OCI-LY3 (cell line): ENCODE results near the gene BPIFB2.

Experiments
- H2AFZ ChIP-seq: fragments of 200-600, 300-600 bp; shearing (Covaris generic); 2 replicates; pipeline ENCODE4 v1.6.0; 2014; ENCODE audit warnings: antibody characterized with exemption, low read depth, low read length
- H3K27ac ChIP-seq: fragments of 200-600, 300-600 bp; sonication (generic); 2 replicates; pipeline ENCODE4 v1.5.1; 2014; ENCODE audit warnings: mild to moderate bottlenecking, low read length, moderate library complexity, mixed read lengths
- H3K27me3 ChIP-seq: fragments of 200-600, 300-600 bp; sonication (generic); 2 replicates; pipeline ENCODE4 v1.6.1; 2014; ENCODE audit warnings: low read depth, low read length, mixed read lengths
- H3K36me3 ChIP-seq: fragments of 200-600, 300-600 bp; sonication (generic); replicated peaks from 2 replicates; pipeline ENCODE3; 2014; ENCODE audit warnings: low read depth, low read length, mixed read lengths
- H3K4me1 ChIP-seq: fragments of 300-600, 200-600 bp; sonication (generic); 2 replicates; pipeline ENCODE4 v1.6.1; 2014; ENCODE audit warnings: low read length, mixed read lengths
- H3K4me2 ChIP-seq: fragments of 200-600, 300-600 bp; sonication (generic); 2 replicates; pipeline ENCODE4 v1.6.1; 2014; ENCODE audit warnings: low read length, mixed read lengths
- H3K4me3 ChIP-seq: fragments of 300-600, 200-600 bp; sonication (generic); 2 replicates; pipeline ENCODE4 v1.5.1; 2014; ENCODE audit warnings: antibody characterized with exemption, mild to moderate bottlenecking, low read length, moderate library complexity
- H3K79me2 ChIP-seq: fragments of 300-600, 200-600 bp; shearing (Covaris generic); 2 replicates; pipeline ENCODE4 v1.6.1; 2014; ENCODE audit warnings: mild to moderate bottlenecking, low read length, mixed read lengths
- H3K9ac ChIP-seq: fragments of 300-600, 200-600 bp; shearing (Covaris generic); 2 replicates; pipeline ENCODE4 v1.6.0; 2014; ENCODE audit warnings: mild to moderate bottlenecking, low read length, moderate library complexity
- H3K9me3 ChIP-seq: fragments of 200-600, 300-600 bp; shearing (Covaris generic); 2 replicates; pipeline ENCODE4 v1.6.1; 2014; ENCODE audit warnings: low read length, mixed read lengths; ENCODE audit not compliant: insufficient read depth
- H4K20me1 ChIP-seq: fragments of 200-600, 300-600 bp; sonication (generic); 2 replicates; pipeline ENCODE4 v1.6.1; 2016; ENCODE audit warnings: low read length, mixed read lengths; ENCODE audit not compliant: insufficient read depth
- EZH2phosphoT487 ChIP-seq: fragments of 200-600 bp; shearing (Covaris generic); IDR thresholded peaks from 2 replicates; pipeline ENCODE4 v1.6.1; 2018; ENCODE audit warnings: antibody characterized with exemption, mixed run types, low read depth
- TF ChIP-seq, protein P1 (sequence below): fragments of 200-600, 300-600 bp; sonication (generic); IDR thresholded peaks from 2 replicates; pipeline ENCODE4 v1.5.1; 2014; ENCODE audit warnings: antibody characterized with exemption, low read length, low read depth

BPIFB2 gene

GRCh38 chr20:33054791-33055190 lies 47.3 kb downstream of the BPIFB2 start:
- no peaks in the 10 kb centered on the region for H3K36me3 ChIP-seq
- H3K27ac ChIP-seq: no peak overlapping the region
- H4K20me1 ChIP-seq: no peaks in the 10 kb centered on the region
- H3K4me2 ChIP-seq: no peak overlapping the region
- no peak overlapping the region for H2AFZ ChIP-seq
- TF ChIP-seq EZH2phosphoT487: no peak
- TF ChIP-seq, protein P1, sequence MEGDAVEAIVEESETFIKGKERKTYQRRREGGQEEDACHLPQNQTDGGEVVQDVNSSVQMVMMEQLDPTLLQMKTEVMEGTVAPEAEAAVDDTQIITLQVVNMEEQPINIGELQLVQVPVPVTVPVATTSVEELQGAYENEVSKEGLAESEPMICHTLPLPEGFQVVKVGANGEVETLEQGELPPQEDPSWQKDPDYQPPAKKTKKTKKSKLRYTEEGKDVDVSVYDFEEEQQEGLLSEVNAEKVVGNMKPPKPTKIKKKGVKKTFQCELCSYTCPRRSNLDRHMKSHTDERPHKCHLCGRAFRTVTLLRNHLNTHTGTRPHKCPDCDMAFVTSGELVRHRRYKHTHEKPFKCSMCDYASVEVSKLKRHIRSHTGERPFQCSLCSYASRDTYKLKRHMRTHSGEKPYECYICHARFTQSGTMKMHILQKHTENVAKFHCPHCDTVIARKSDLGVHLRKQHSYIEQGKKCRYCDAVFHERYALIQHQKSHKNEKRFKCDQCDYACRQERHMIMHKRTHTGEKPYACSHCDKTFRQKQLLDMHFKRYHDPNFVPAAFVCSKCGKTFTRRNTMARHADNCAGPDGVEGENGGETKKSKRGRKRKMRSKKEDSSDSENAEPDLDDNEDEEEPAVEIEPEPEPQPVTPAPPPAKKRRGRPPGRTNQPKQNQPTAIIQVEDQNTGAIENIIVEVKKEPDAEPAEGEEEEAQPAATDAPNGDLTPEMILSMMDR: no peak
- H3K9me3 ChIP-seq: no peaks in the 10 kb centered on the region
- no peak overlapping the region for H3K4me3 ChIP-seq
- H3K79me2 ChIP-seq: no peaks in the 10 kb centered on the region
- H3K4me1 ChIP-seq: no peaks in the 10 kb centered on the region
- no peak overlapping the region for H3K9ac ChIP-seq
- no peaks in the 10 kb centered on the region for H3K27me3 ChIP-seq

DNA sequence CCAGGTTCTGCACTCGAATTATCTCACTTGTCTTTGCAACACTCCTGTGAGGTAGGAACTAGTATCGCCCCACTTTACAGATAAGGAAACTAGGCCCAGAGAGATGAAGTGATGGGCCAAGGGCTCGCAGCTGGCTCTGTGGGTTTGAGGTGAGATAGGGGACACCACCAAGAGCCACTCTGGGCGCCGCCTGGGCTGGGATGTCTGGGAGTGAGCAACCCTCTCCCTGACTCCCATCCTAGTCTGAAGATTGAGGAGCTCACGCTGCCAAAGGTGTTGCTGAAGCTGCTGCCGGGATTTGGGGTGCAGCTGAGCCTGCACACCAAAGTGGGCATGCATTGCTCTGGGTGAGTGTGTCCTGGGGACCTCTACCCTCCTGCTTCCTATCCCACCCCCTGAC lies 51.6 kb downstream of the BPIFB2 start:
- Histone ChIP-seq H3K36me3 (no peaks in the 10 kb centered on the region), H3K9me3 (no peaks in the 10 kb centered on the region), H3K4me1 (no peaks in the 10 kb centered on the region), H4K20me1 (no peaks in the 10 kb centered on the region), H3K27ac (no peak overlapping the region), H3K9ac (no peak overlapping the region), H3K4me2 (no peak overlapping the region), H3K27me3 (no peaks in the 10 kb centered on the region), H3K79me2 (no peaks in the 10 kb centered on the region), H2AFZ (no peak overlapping the region), H3K4me3 (no peak overlapping the region)
- no peak for TF ChIP-seq EZH2phosphoT487
- TF ChIP-seq, protein P1: no peak

- Histone ChIP-seq H3K9ac (no peak overlapping the region), H3K36me3 (no peaks in the 10 kb centered on the region), H3K4me3 (no peak overlapping the region), H3K27me3 (no peaks in the 10 kb centered on the region), H4K20me1 (no peaks in the 10 kb centered on the region), H2AFZ (no peak overlapping the region), H3K4me2 (no peak overlapping the region), H3K27ac (no peak overlapping the region), H3K4me1 (no peaks in the 10 kb centered on the region), H3K9me3 (no peaks in the 10 kb centered on the region), H3K79me2 (no peaks in the 10 kb centered on the region)
- TF ChIP-seq, protein P1: no peak
- TF ChIP-seq EZH2phosphoT487: no peak
Measured at GRCh38 chr20:33059741-33060390, 52.4 kb downstream of the BPIFB2 start.

- Histone ChIP-seq H3K9me3 (no peaks in the 10 kb centered on the region), H3K27ac (no peak overlapping the region), H2AFZ (no peak overlapping the region), H4K20me1 (no peaks in the 10 kb centered on the region), H3K9ac (no peak overlapping the region), H3K4me3 (no peak overlapping the region), H3K79me2 (no peaks in the 10 kb centered on the region), H3K4me1 (no peaks in the 10 kb centered on the region), H3K4me2 (no peak overlapping the region), H3K27me3 (no peaks in the 10 kb centered on the region), H3K36me3 (no peaks in the 10 kb centered on the region)
- no peak for TF ChIP-seq EZH2phosphoT487
- TF ChIP-seq, protein P1: no peak
Measured at GRCh38 chr20:33061658-33062028, 54.1 kb downstream of the BPIFB2 start.
